SK-N-SH treated with all-trans-retinoic acid at 6 μM for 48 hours (cell line): Measurements from ENCODE around the gene TIMP2.

Experiments
- ATAC-seq: fragments of 200-7000 bp; cut with Tn5 transposase; 3 replicates; pipeline ENCODE4 v1.9.1; 2020; ENCODE audit warnings: mild to moderate bottlenecking, moderate library complexity
- ARNTL ChIP-seq: fragments of 450-650 bp; formaldehyde crosslinking; IDR thresholded peaks from 2 replicates; pipeline ENCODE4 v1.5.0; 2020; ENCODE audit warnings: low read depth, mild to moderate bottlenecking, moderate library complexity, borderline replicate concordance
- BACH2 ChIP-seq: fragments of 250-450 bp; sonication (Bioruptor Pico); IDR thresholded peaks from 2 replicates; pipeline ENCODE4 v1.9.0; 2021; ENCODE audit warnings: mild to moderate bottlenecking, borderline replicate concordance
- CSDC2 ChIP-seq: fragments of 250-450 bp; sonication (Bioruptor Pico); IDR thresholded peaks from 2 replicates; pipeline ENCODE4 v1.5.0; 2020; ENCODE audit warnings: mild to moderate bottlenecking, moderate library complexity
- ISL1 ChIP-seq: fragments of 250-450 bp; sonication (Bioruptor Pico); IDR thresholded peaks from 2 replicates; pipeline ENCODE4 v2.1.2; 2022; ENCODE audit warnings: mild to moderate bottlenecking, moderate library complexity
- OSR1 ChIP-seq: fragments of 250-450 bp; sonication (Bioruptor Pico); IDR thresholded peaks from 2 replicates; pipeline ENCODE4 v1.8.0; 2022; ENCODE audit warnings: moderate library complexity, mild to moderate bottlenecking, inconsistent platforms
- PPARA ChIP-seq: fragments of 250-450 bp; sonication (Bioruptor Pico); IDR thresholded peaks from 2 replicates; pipeline ENCODE4 v1.5.0; 2020; ENCODE audit warnings: mild to moderate bottlenecking, borderline replicate concordance
- RARB ChIP-seq: fragments of 250-450 bp; sonication (Bioruptor Pico); IDR thresholded peaks from 2 replicates; pipeline ENCODE4 v1.8.0; 2021; ENCODE audit warnings: mild to moderate bottlenecking, moderate library complexity
- TOX ChIP-seq: fragments of 250-450 bp; sonication (Bioruptor Pico); IDR thresholded peaks from 2 replicates; pipeline ENCODE4 v1.8.0; 2021; ENCODE audit warnings: mild to moderate bottlenecking, moderate library complexity, borderline replicate concordance
- ZC3H10 ChIP-seq: fragments of 250-450 bp; sonication (Bioruptor Pico); IDR thresholded peaks from 2 replicates; pipeline ENCODE4 v1.5.1; 2021; ENCODE audit warnings: mild to moderate bottlenecking, moderate library complexity
- ZFP3 ChIP-seq: fragments of 250-450 bp; sonication (Bioruptor Pico); IDR thresholded peaks from 2 replicates; pipeline ENCODE4 v1.5.0; 2020; ENCODE audit warnings: mild to moderate bottlenecking, moderate library complexity
- ZFP30 ChIP-seq: fragments of 450-650 bp; formaldehyde crosslinking; IDR thresholded peaks from 2 replicates; pipeline ENCODE4 v1.5.0; 2022; ENCODE audit warnings: mild to moderate bottlenecking, moderate library complexity
- ZNF565 ChIP-seq: fragments of 450-650 bp; formaldehyde crosslinking; conservative IDR thresholded peaks from 2 replicates; pipeline ENCODE4 v1.5.0; 2020; ENCODE audit warnings: low read depth, mild to moderate bottlenecking, moderate library complexity
- ZNF8 ChIP-seq: fragments of 450-650 bp; formaldehyde crosslinking; IDR thresholded peaks from 2 replicates; pipeline ENCODE4 v1.5.0; 2020; ENCODE audit warnings: mild to moderate bottlenecking, moderate library complexity
- TF ChIP-seq, protein P1 (sequence below): fragments of 250-450 bp; sonication (Bioruptor Pico); IDR thresholded peaks from 2 replicates; pipeline ENCODE4 v1.5.0; 2020; ENCODE audit warnings: mild to moderate bottlenecking, moderate library complexity
- TF ChIP-seq, protein P2 (sequence below): fragments of 250-450 bp; sonication (Bioruptor Pico); IDR thresholded peaks from 2 replicates; pipeline ENCODE4 v1.5.1; 2021; ENCODE audit warnings: mild to moderate bottlenecking, moderate library complexity
- TF ChIP-seq, protein P3 (sequence below): fragments of 250-450 bp; sonication (Bioruptor Pico); IDR thresholded peaks from 2 replicates; pipeline ENCODE4 v1.8.0; 2021; ENCODE audit warnings: low read depth, mild to moderate bottlenecking, moderate library complexity, borderline replicate concordance
- TF ChIP-seq, protein P4 (sequence below): fragments of 250-450 bp; sonication (Bioruptor Pico); IDR thresholded peaks from 2 replicates; pipeline ENCODE4 v1.5.1; 2020; ENCODE audit warnings: low read depth, mild to moderate bottlenecking, moderate library complexity

Gene TIMP2

DNA sequence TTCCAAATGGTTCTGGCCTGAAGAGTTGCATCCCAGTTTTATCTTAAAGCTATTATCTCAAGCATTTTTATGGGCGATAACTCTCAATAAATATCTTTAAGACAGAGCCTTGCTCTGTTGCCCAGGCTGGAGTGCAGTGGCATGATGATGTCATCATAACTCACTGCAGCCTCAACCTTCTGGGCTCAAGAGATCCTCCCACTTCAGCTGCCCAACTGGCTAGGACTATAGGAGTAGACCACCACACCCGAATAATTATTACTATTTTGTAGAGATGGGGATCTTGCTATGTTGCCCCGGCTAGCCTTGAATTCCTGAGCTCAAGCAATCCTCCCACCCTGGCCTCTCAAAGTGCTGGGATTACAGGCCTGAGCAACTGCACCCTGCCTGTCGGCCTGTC, 117.0 kb downstream of the TIMP2 start:
- ATAC-seq, result peak; percentile 33; the same call in 1 of the 3 replicates
- TF ChIP-seq, protein P1, sequence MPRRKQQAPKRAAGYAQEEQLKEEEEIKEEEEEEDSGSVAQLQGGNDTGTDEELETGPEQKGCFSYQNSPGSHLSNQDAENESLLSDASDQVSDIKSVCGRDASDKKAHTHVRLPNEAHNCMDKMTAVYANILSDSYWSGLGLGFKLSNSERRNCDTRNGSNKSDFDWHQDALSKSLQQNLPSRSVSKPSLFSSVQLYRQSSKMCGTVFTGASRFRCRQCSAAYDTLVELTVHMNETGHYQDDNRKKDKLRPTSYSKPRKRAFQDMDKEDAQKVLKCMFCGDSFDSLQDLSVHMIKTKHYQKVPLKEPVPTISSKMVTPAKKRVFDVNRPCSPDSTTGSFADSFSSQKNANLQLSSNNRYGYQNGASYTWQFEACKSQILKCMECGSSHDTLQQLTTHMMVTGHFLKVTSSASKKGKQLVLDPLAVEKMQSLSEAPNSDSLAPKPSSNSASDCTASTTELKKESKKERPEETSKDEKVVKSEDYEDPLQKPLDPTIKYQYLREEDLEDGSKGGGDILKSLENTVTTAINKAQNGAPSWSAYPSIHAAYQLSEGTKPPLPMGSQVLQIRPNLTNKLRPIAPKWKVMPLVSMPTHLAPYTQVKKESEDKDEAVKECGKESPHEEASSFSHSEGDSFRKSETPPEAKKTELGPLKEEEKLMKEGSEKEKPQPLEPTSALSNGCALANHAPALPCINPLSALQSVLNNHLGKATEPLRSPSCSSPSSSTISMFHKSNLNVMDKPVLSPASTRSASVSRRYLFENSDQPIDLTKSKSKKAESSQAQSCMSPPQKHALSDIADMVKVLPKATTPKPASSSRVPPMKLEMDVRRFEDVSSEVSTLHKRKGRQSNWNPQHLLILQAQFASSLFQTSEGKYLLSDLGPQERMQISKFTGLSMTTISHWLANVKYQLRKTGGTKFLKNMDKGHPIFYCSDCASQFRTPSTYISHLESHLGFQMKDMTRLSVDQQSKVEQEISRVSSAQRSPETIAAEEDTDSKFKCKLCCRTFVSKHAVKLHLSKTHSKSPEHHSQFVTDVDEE, result no peak
- TF ChIP-seq, protein P2, sequence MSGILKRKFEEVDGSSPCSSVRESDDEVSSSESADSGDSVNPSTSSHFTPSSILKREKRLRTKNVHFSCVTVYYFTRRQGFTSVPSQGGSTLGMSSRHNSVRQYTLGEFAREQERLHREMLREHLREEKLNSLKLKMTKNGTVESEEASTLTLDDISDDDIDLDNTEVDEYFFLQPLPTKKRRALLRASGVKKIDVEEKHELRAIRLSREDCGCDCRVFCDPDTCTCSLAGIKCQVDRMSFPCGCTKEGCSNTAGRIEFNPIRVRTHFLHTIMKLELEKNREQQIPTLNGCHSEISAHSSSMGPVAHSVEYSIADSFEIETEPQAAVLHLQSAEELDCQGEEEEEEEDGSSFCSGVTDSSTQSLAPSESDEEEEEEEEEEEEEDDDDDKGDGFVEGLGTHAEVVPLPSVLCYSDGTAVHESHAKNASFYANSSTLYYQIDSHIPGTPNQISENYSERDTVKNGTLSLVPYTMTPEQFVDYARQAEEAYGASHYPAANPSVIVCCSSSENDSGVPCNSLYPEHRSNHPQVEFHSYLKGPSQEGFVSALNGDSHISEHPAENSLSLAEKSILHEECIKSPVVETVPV (CRISPR knock-in tag), result no peak
- TF ChIP-seq ZFP3 (no peak), ZFP30 (no peak), ARNTL (CRISPR knock-in tag) (no peak), ZC3H10 (no peak), RARB (CRISPR knock-in tag) (no peak), PPARA (CRISPR knock-in tag) (no peak), ISL1 (CRISPR knock-in tag) (no peak)
- TF ChIP-seq, all 23 proteins: peak for 0

DNA sequence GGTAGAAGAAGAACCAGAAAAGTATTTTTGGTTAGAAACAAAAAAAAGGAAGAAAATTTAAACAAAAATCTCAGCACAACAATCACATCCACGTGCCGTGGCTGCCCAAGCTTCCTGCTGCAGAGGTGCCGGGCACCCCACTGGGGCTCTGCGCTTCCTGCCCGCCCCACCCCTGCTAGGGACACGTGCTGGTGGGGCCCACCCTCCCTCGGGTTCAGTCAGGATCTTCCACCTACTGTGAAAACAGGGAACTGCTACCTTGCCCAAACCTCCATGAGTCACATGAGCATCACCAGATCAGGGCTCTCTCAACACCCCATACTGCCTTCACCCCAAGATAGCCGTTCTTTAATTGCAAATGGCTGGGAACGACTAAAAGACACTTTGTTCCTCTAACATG, 118.7 kb downstream of the TIMP2 start:
- TF ChIP-seq, protein P3, sequence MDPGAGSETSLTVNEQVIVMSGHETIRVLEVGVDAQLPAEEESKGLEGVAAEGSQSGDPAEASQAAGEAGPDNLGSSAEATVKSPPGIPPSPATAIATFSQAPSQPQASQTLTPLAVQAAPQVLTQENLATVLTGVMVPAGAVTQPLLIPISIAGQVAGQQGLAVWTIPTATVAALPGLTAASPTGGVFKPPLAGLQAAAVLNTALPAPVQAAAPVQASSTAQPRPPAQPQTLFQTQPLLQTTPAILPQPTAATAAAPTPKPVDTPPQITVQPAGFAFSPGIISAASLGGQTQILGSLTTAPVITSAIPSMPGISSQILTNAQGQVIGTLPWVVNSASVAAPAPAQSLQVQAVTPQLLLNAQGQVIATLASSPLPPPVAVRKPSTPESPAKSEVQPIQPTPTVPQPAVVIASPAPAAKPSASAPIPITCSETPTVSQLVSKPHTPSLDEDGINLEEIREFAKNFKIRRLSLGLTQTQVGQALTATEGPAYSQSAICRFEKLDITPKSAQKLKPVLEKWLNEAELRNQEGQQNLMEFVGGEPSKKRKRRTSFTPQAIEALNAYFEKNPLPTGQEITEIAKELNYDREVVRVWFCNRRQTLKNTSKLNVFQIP (CRISPR knock-in tag), result no peak
- TF ChIP-seq ZC3H10 (no peak), ZNF8 (CRISPR knock-in tag) (no peak), TOX (CRISPR knock-in tag) (no peak)
- no peak for ATAC-seq

DNA sequence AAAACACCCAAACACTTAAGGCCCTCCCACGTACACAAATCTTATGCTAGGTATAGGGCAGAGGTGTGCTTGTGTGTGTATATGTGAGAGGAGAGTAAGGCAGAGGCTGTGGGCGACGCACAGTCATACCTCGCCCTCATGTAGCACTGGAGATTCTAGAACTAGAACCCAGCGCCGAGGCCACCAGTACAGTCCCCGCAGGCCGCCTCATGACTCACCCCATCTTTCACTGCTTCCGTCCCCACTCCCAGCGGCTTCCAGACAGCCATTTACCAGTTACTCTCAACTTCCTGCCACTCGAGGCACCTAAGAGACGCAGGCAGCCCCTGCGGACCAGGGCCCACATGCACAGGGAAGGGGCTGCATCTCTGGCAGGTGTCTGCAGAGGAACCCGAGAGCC, 119.9 kb downstream of the TIMP2 start:
- no peak for TF ChIP-seq ZNF565 (CRISPR knock-in tag)
- no peak for TF ChIP-seq ZNF8 (CRISPR knock-in tag)
- no peak for TF ChIP-seq OSR1
- no peak for TF ChIP-seq CSDC2 (CRISPR knock-in tag)
- no peak for TF ChIP-seq PPARA (CRISPR knock-in tag)
- TF ChIP-seq, protein P4, sequence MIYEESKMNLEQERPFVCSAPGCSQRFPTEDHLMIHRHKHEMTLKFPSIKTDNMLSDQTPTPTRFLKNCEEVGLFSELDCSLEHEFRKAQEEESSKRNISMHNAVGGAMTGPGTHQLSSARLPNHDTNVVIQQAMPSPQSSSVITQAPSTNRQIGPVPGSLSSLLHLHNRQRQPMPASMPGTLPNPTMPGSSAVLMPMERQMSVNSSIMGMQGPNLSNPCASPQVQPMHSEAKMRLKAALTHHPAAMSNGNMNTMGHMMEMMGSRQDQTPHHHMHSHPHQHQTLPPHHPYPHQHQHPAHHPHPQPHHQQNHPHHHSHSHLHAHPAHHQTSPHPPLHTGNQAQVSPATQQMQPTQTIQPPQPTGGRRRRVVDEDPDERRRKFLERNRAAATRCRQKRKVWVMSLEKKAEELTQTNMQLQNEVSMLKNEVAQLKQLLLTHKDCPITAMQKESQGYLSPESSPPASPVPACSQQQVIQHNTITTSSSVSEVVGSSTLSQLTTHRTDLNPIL (CRISPR knock-in tag), result no peak
- TF ChIP-seq, protein P1, result no peak
- ATAC-seq, result no peak

DNA sequence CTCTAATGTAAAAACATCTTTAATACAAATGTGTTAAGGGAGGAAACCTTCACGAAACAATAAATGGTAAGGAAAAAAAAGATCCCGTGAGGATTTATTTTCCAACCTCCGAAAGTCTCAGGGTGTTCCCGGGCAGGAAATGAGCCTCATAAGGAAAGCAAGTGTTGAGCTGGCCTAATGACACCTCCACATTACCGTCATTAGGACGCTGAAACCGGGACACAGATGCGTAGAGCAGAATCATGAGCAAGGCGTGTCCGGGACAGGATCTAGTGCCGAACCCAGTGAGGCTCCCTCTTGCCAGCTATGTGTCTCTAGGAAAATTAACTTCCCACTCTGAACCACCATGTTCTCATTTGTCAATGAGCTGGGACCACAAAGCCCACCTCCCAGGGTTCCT, 120.4 kb downstream of the TIMP2 start:
- TF ChIP-seq TOX (CRISPR knock-in tag) (no peak), BACH2 (CRISPR knock-in tag) (no peak), ZNF8 (CRISPR knock-in tag) (no peak), ZC3H10 (no peak)
- ATAC-seq, result no peak
